ENCODE results near the gene GATA6.

GRCh38 chr18:22241921-22242361, 72.6 kb downstream of the GATA6 start:
- TF ChIP-seq EZH2 (IDR thresholded peaks at IDR 0.05; ENCODE audit: insufficient read depth, poor library complexity, severe bottlenecking) (no peak), EZH2phosphoT487 (IDR thresholded peaks at IDR 0.05; ENCODE audit: insufficient read depth, low read depth) (no peak)

All from GM23248 (cell line).